Measurements from ENCODE around the gene PPM1A. TPM values are rescaled to one million over a fixed set of nuclear protein-coding genes. Genes with fewer than 3 reads are reported as not detected.
A peak's percentile ranks its signal among the peaks of the same experiment; 100 is the strongest.

Gene PPM1A
- total RNA-seq, 1 experiment from 2014 or later = 41.7 TPM

DNA sequence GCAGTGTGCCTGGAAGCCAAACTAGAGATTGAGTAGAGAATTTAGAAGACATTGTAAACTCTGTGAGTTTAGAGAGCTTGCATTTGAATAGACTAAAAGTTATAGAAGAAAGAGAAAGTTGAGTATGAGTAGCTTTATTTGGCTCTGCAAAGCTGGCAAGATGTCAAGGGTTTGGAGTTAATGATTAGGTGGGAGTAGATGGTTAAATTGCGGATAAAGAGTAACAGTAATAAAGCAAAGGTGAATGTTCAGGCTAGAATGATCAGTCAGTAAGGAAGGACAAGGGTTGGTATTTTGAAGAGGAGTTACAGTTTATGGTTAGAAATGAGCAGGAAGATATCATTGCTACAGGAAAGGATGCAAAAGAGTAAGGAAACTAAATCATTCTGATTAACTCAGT, 5.2 kb downstream of the PPM1A start:
- Histone ChIP-seq H3K18ac (ENCODE audit: insufficient read length, low read depth, low read length) (no peak overlapping the region), H3K56ac (ENCODE audit: insufficient read length, low read depth, low read length) (no peak overlapping the region), H4K91ac (ENCODE audit: insufficient read length, low read depth, low read length) (no peak overlapping the region), H3K4ac (ENCODE audit: low read depth, low read length) (no peak overlapping the region), H4K5ac (ENCODE audit: insufficient read length, low read depth, low read length) (no peak overlapping the region), H3K9me3 (ENCODE audit: control insufficient read depth, low read depth, low read length) (no peaks in the 10 kb centered on the region), H3K79me1 (ENCODE audit: insufficient read depth, low read depth, low read length, poor library complexity, severe bottlenecking) (no peaks in the 10 kb centered on the region), H3K27ac (ENCODE audit: insufficient read length, low read depth, low read length) (no peak overlapping the region), H2AK5ac (ENCODE audit: insufficient read length, low read length) (no peak overlapping the region), H3K23me2 (ENCODE audit: insufficient read length, low read depth, low read length, poor library complexity, severe bottlenecking) (peaks cover 7% of the 10 kb centered on the region), H2BK20ac (ENCODE audit: low read depth, low read length, poor library complexity, severe bottlenecking) (no peak overlapping the region), H3K14ac (ENCODE audit: insufficient read depth, low read length) (no peak overlapping the region), H3K27me3 (ENCODE audit: insufficient read depth, low read length) (no peaks in the 10 kb centered on the region), H3K9ac (ENCODE audit: extremely low read depth, insufficient read length, low read length) (no peak overlapping the region), H2BK12ac (ENCODE audit: insufficient read length, low read depth, low read length) (no peak overlapping the region), H2BK5ac (ENCODE audit: insufficient read length, low read length) (no peak overlapping the region), H3K4me1 (ENCODE audit: insufficient read depth, low read length) (peaks cover 2% of the 10 kb centered on the region), H3K4me2 (ENCODE audit: insufficient read depth, insufficient read length, low read length) (no peak overlapping the region), H2BK15ac (ENCODE audit: low read depth, low read length) (no peak overlapping the region), H3K23ac (ENCODE audit: insufficient read length, low read depth, low read length) (no peak overlapping the region), H4K20me1 (ENCODE audit: control insufficient read depth, insufficient read depth, insufficient read length) (no peaks in the 10 kb centered on the region), H3T11ph (ENCODE audit: low read length) (no peak overlapping the region), H4K8ac (replicated peaks; ENCODE audit: insufficient read length, low read depth, low read length) (no peak overlapping the region), H2BK120ac (ENCODE audit: low read depth, low read length, poor library complexity, severe bottlenecking) (no peak overlapping the region), H2AFZ (ENCODE audit: low read length) (no peak overlapping the region), H3K79me2 (ENCODE audit: insufficient read depth, low read length) (peaks cover 34% of the 10 kb centered on the region; the same call in 1 of the 2 replicates)
- peak overlapping the region in 1 of 3 experiments; percentile 7; a peak in 1 of 7 replicates for H3K27ac Mint-ChIP-seq
- H3K4me3 Mint-ChIP-seq = no peak overlapping the region
- no peak for DNase-seq
- 100% methylated on average over 1 of the region's 1 CpG for WGBS (ENCODE audit: extremely low coverage, insufficient read length, low lambda C conversion rate)
- peaks cover 39 to 42% of the 10 kb centered on the region in 2 experiments for H3K4me1 Mint-ChIP-seq
- H3K9me3 Mint-ChIP-seq = no peaks in the 10 kb centered on the region
- H3K27me3 Mint-ChIP-seq (ENCODE audit: low read depth) = no peaks in the 10 kb centered on the region
- no peak for TF ChIP-seq CTCF (conservative IDR thresholded peaks at IDR 0.05)
- H3K36me3 Mint-ChIP-seq (ENCODE audit: insufficient read depth in 1 of 3, low read depth in 3 of 3) = peaks cover 0 to 2% (median 0%) of the 10 kb centered on the region in 3 experiments; a peak in 2 of 7 replicates

Measured in H9 (cell line).